IMR-90 (cell line): ENCODE results near the gene SNRPD3. TPM values are rescaled to one million over a fixed set of nuclear protein-coding genes. Genes with fewer than 3 reads are reported as not detected.
"Not testable (repeated sequence)": the region's sequence is repeated elsewhere in the genome, so short reads cannot be mapped to it uniquely, and the experiment has no call there.

ENCODE experiments used
- ATAC-seq: fragments of 200-7000 bp; cut with Tn5 transposase; 2 replicates; pipeline ENCODE4 v1.9.1; 2020; ENCODE audit warnings: low read depth, mild to moderate bottlenecking, moderate library complexity
- BruUV-seq: library from RNA; stranded (reverse); fragments of 400-500 nt; replicated peaks from 2 replicates; lab custom pipeline; 2021; lab: Mats Ljungman, UMichigan
- CTCF ChIA-PET: fragments of 300-600 bp; formaldehyde crosslinking; extraction: SDS; loops from one replicate; lab custom pipeline; 2021; ENCODE audit warnings: antibody characterized with exemption; lab: Yijun Ruan, JAX
- POLR2A ChIA-PET: fragments of 300-600 bp; sonication (Branson Sonifier 250); formaldehyde crosslinking; loops from one replicate; lab custom pipeline; 2022; ENCODE audit warnings: antibody characterized with exemption; ENCODE audit not compliant: unreplicated experiment; lab: Charles Lee
- DNase-seq: peaks from one replicate; pipeline ENCODE4 v3.0.0; 2013
- H2AFZ ChIP-seq: replicated peaks from 2 replicates; pipeline ENCODE3; 2013; ENCODE audit warnings: low read length, mild to moderate bottlenecking; ENCODE audit not compliant: poor library complexity
- H2AK5ac ChIP-seq: 2 replicates; pipeline ENCODE4 v1.6.1; 2013; ENCODE audit warnings: low read depth, low read length, inconsistent platforms
- H2AK9ac ChIP-seq: replicated peaks from 2 replicates; pipeline ENCODE3; 2013; ENCODE audit warnings: mild to moderate bottlenecking, low read depth, low read length, moderate library complexity; ENCODE audit not compliant: poor library complexity
- H2BK120ac ChIP-seq: 2 replicates; pipeline ENCODE4 v1.6.1; 2013; ENCODE audit warnings: low read depth, low read length, inconsistent platforms
- H2BK15ac ChIP-seq: 3 replicates; pipeline ENCODE4 v1.6.1; 2013; ENCODE audit warnings: low read depth, low read length, inconsistent platforms
- H2BK20ac ChIP-seq: 2 replicates; pipeline ENCODE4 v1.6.1; 2013; ENCODE audit warnings: low read depth, mild to moderate bottlenecking, inconsistent platforms, low read length, moderate library complexity
- H2BK5ac ChIP-seq: 2 replicates; pipeline ENCODE4 v1.6.1; 2013; ENCODE audit warnings: mild to moderate bottlenecking, low read depth, low read length, inconsistent platforms; ENCODE audit not compliant: poor library complexity, severe bottlenecking
- H3K14ac ChIP-seq: replicated peaks from 2 replicates; pipeline ENCODE4 v1.6.1; 2013; ENCODE audit warnings: low read depth, low read length, inconsistent platforms
- H3K18ac ChIP-seq: 2 replicates; pipeline ENCODE4 v1.6.1; 2013; ENCODE audit warnings: low read depth, low read length, control low read depth
- H3K23ac ChIP-seq: 2 replicates; pipeline ENCODE4 v1.6.1; 2013; ENCODE audit warnings: low read depth, low read length, inconsistent platforms
- H3K27ac ChIP-seq: 2 replicates; pipeline ENCODE4 v1.5.1; 2013; ENCODE audit warnings: mild to moderate bottlenecking, control low read depth, low read length; ENCODE audit not compliant: insufficient read depth
- H3K27me3 ChIP-seq: 2 replicates; pipeline ENCODE4 v1.6.1; 2013; ENCODE audit warnings: low read length; ENCODE audit not compliant: control insufficient read depth, insufficient read depth
- H3K36me3 ChIP-seq: 2 replicates; pipeline ENCODE4 v1.6.1; 2013; ENCODE audit warnings: low read length, mixed read lengths; ENCODE audit not compliant: control insufficient read depth, insufficient read depth
- H3K4ac ChIP-seq: 2 replicates; pipeline ENCODE4 v1.6.1; 2013; ENCODE audit warnings: low read depth, low read length, inconsistent platforms
- H3K4me1 ChIP-seq: 2 replicates; pipeline ENCODE4 v1.6.1; 2013; ENCODE audit warnings: low read length, mixed read lengths; ENCODE audit not compliant: control insufficient read depth, insufficient read depth
- H3K4me2 ChIP-seq: 2 replicates; pipeline ENCODE4 v1.6.1; 2013; ENCODE audit warnings: low read depth, mild to moderate bottlenecking, control low read depth, low read length, moderate library complexity
- H3K4me3 ChIP-seq: 2 replicates; pipeline ENCODE4 v1.5.1; 2013; ENCODE audit warnings: low read depth, mild to moderate bottlenecking, control low read depth, low read length, moderate library complexity; ENCODE audit not compliant: insufficient read depth
- H3K56ac ChIP-seq: 2 replicates; pipeline ENCODE4 v1.6.1; 2013; ENCODE audit warnings: low read length, inconsistent platforms; ENCODE audit not compliant: insufficient read depth; ENCODE audit errors: extremely low read depth
- H3K79me1 ChIP-seq, 2 experiments: 2 replicates each; pipeline ENCODE4 v1.6.1; 2013; ENCODE audit warnings: low read length in 2 of 2, inconsistent platforms in 1 of 2, low read depth in 1 of 2
- H3K9ac ChIP-seq: 2 replicates; pipeline ENCODE4 v1.6.1; 2013; ENCODE audit warnings: low read depth, low read length, control low read depth
- H3K9me1 ChIP-seq: 2 replicates; pipeline ENCODE4 v1.6.1; 2013; ENCODE audit warnings: low read length, inconsistent platforms; ENCODE audit not compliant: insufficient read depth
- H3K9me3 ChIP-seq: 2 replicates; pipeline ENCODE4 v1.6.1; 2013; ENCODE audit warnings: low read length; ENCODE audit not compliant: control insufficient read depth, insufficient read depth
- H4K20me1 ChIP-seq: 2 replicates; pipeline ENCODE4 v1.6.1; 2013; ENCODE audit warnings: low read length, inconsistent platforms; ENCODE audit not compliant: insufficient read depth
- H4K5ac ChIP-seq: 2 replicates; pipeline ENCODE4 v1.6.1; 2013; ENCODE audit warnings: mild to moderate bottlenecking, low read depth, low read length, control low read depth
- H4K8ac ChIP-seq, 2 experiments: 2 replicates each; pipeline ENCODE4 v1.6.1; 2013; ENCODE audit warnings: low read depth in 2 of 2, low read length in 2 of 2, control low read depth in 1 of 2, inconsistent platforms in 1 of 2
- H4K91ac ChIP-seq: 2 replicates; pipeline ENCODE4 v1.6.1; 2013; ENCODE audit warnings: low read depth, low read length, inconsistent platforms; ENCODE audit not compliant: insufficient read depth
- WGBS, 2 experiments: methylation state at CpG; one replicate each; pipeline versions ENCODE4 v1.1.5 to v1.1.7; 2013; ENCODE audit warnings: missing lambda C conversion rate in 2 of 2; ENCODE audit not compliant: insufficient read length in 1 of 2; ENCODE audit errors: extremely low coverage in 2 of 2; 5-methylcytosine and 5-hydroxymethylcytosine counted together
- dilution Hi-C: fragments of 300-500 bp; cut with HindIII; formaldehyde crosslinking; loops from one replicate; pipeline ENCODE4 v1.14.3; 2018; ENCODE audit warnings: low sequenced_read_pairs; ENCODE audit not compliant: unreplicated experiment
- in situ Hi-C: fragments of 300-500 bp; cut with MboI; formaldehyde crosslinking; loops from 3 replicates; pipeline ENCODE4 v1.14.3; 2019; ENCODE audit warnings: low sequenced_read_pairs, inconsistent platforms, mixed read lengths
- intact Hi-C: fragments of 100-400 bp; cut with micrococcal nuclease; formaldehyde crosslinking; loops from 2 replicates; pipeline ENCODE4 v1.10.0; 2022
- polyA plus RNA-seq, 3 experiments: library from polyadenylated mRNA; depleted of rRNA; stranded (reverse); fragments of >200 nt; gene quantifications; 2 replicates each; pipeline ENCODE4 v1.2.3, GENCODE V29; 2012; ENCODE audit warnings: low replicate concordance in 1 of 3
- total RNA-seq: library from RNA; depleted of rRNA; stranded (reverse); fragments of >200 nt; gene quantifications from 2 replicates; pipeline ENCODE4 v1.2.3, GENCODE V29; 2012

The SNRPD3 gene
- total and polyA plus RNA-seq, 2 of the 4 experiments (the other 2 are of a cell fraction), result 158 to 283 TPM

DNA sequence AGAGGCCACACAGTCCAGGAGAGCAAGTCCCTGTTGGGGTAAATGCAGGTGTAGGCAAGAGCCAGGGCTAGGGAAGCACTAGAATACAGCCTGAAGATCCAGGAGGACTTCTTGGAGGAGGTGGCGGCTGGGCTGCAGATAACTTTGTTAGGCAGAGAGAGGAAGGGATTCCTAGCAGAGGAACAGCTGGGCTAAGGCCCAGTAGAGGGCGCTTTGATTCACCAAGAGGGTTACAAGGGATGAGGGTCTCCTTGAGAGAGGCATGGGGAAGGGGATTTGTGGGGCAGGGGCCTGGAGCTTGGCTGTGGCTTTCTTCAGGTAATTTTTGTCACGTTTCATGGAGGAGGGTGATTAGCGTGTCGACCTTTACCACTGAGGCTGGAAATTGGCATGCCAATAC lies 65.4 kb downstream of the SNRPD3 start:
- H3K4me1 ChIP-seq, dilution Hi-C loops: not testable (repeated sequence)
- WGBS, 2 experiments, result no CpG with 5 or more reads among the region's 5 CpGs

DNA sequence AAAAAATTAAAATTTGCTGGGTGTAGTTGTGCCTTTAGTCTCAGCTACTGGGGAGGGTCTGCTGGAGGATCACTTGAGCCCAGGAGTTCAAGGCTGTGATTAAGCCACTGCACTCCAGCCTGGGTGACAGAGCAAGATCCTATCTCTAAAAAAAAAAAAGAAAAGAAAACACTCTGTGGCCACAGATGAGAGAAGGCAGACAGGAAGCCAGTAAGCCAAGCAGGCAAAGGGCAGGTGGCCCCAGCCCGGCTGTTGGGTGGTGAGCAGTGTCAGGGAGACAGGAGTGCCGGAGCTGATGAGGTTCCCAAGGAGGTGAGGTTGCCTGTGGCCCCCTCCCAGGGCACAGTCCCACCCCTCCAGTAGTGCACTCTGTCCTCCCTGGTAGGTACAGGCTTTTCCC lies 66.8 kb downstream of the SNRPD3 start:
- H4K5ac ChIP-seq, H3K9me1 ChIP-seq, H2AFZ ChIP-seq, H4K8ac ChIP-seq, H3K27ac ChIP-seq, H4K20me1 ChIP-seq, H3K4me1 ChIP-seq, H3K9ac ChIP-seq, H3K4ac ChIP-seq, in situ Hi-C loops, DNase-seq, CTCF ChIA-PET, POLR2A ChIA-PET, H3K27me3 ChIP-seq, H3K18ac ChIP-seq, intact Hi-C loops, H3K4me3 ChIP-seq, H3K56ac ChIP-seq, H2BK120ac ChIP-seq, H3K14ac ChIP-seq, H2BK5ac ChIP-seq, dilution Hi-C loops, H2AK9ac ChIP-seq, H2BK20ac ChIP-seq, BruUV-seq, H2AK5ac ChIP-seq, H3K23ac ChIP-seq, H3K9me3 ChIP-seq, ATAC-seq, H3K36me3 ChIP-seq, H3K79me1 ChIP-seq, H3K4me2 ChIP-seq, H4K91ac ChIP-seq, H2BK15ac ChIP-seq: not testable (repeated sequence)
- WGBS, 2 experiments, result no CpG with 5 or more reads among the region's 2 CpGs

More for the DNA sequence above, 65.4 kb downstream of the SNRPD3 start:
- H4K91ac ChIP-seq, CTCF ChIA-PET, H3K27me3 ChIP-seq, ATAC-seq, H3K14ac ChIP-seq, H3K9me3 ChIP-seq, H3K4me3 ChIP-seq, H3K79me1 ChIP-seq, H3K18ac ChIP-seq, H4K5ac ChIP-seq, intact Hi-C loops, H2AK5ac ChIP-seq, H3K9ac ChIP-seq, H3K4ac ChIP-seq, in situ Hi-C loops, H3K23ac ChIP-seq, H3K56ac ChIP-seq, H2AFZ ChIP-seq, H4K20me1 ChIP-seq, H2BK20ac ChIP-seq, H2AK9ac ChIP-seq, H3K27ac ChIP-seq, H4K8ac ChIP-seq, H2BK15ac ChIP-seq, H3K36me3 ChIP-seq, H3K9me1 ChIP-seq, H3K4me2 ChIP-seq, BruUV-seq, POLR2A ChIA-PET, H2BK120ac ChIP-seq, H2BK5ac ChIP-seq, DNase-seq: not testable (repeated sequence)
